Neural cell (in vitro differentiated cells): ENCODE results near the gene TAP1. TPM values are rescaled to one million over a fixed set of nuclear protein-coding genes. Genes with fewer than 3 reads are reported as not detected.

Source experiments
- H2AFZ ChIP-seq: fragments of 200-600, 300-800 bp; sonication (generic), shearing (Covaris generic); 2 replicates; pipeline ENCODE4 v1.6.0; 2014; ENCODE audit warnings: low read depth, mild to moderate bottlenecking, antibody characterized with exemption, low read length, moderate library complexity
- H3F3A ChIP-seq: fragments of 200-600 bp; shearing (Covaris generic); 2 replicates; pipeline ENCODE4 v1.6.1; 2016; ENCODE audit warnings: mild to moderate bottlenecking, moderate library complexity, mixed read lengths, antibody characterized with exemption, low read length; ENCODE audit not compliant: insufficient read depth, poor library complexity, severe bottlenecking
- H3K27ac ChIP-seq: fragments of 200-600, 300-800 bp; sonication (generic), shearing (Covaris generic); 2 replicates; pipeline ENCODE4 v1.5.1; 2014; ENCODE audit warnings: mild to moderate bottlenecking, low read length, moderate library complexity
- H3K27me3 ChIP-seq: fragments of 300-800, 200-600 bp; sonication (generic), shearing (Covaris generic); 2 replicates; pipeline ENCODE4 v1.6.0; 2014; ENCODE audit warnings: mild to moderate bottlenecking, low read depth, low read length, moderate library complexity; ENCODE audit not compliant: insufficient read depth
- H3K36me3 ChIP-seq: fragments of 300-800, 200-600 bp; sonication (generic), shearing (Covaris generic); 2 replicates; pipeline ENCODE4 v1.5.1; 2014; ENCODE audit warnings: mild to moderate bottlenecking, antibody characterized with exemption, low read length, moderate library complexity; ENCODE audit not compliant: insufficient read depth
- H3K4me2 ChIP-seq: fragments of 300-800, 200-600 bp; sonication (generic), shearing (Covaris generic); 2 replicates; pipeline ENCODE4 v1.6.0; 2014; ENCODE audit warnings: mild to moderate bottlenecking, low read length
- H3K4me3 ChIP-seq: fragments of 300-800, 200-600 bp; sonication (generic), shearing (Covaris generic); 2 replicates; pipeline ENCODE4 v1.5.1; 2014; ENCODE audit warnings: mild to moderate bottlenecking, low read length, moderate library complexity
- H3K79me2 ChIP-seq: fragments of 200-600 bp; shearing (Covaris generic); replicated peaks from 2 replicates; pipeline ENCODE4 v1.6.0; 2014; ENCODE audit warnings: mild to moderate bottlenecking, low read length, moderate library complexity; ENCODE audit not compliant: insufficient read depth
- H3K9ac ChIP-seq: fragments of 300-800, 200-600 bp; sonication (generic), shearing (Covaris generic); 2 replicates; pipeline ENCODE4 v1.6.1; 2016; ENCODE audit warnings: mild to moderate bottlenecking, low read length, mixed read lengths
- H3K9me2 ChIP-seq: fragments of 200-600 bp; shearing (Covaris generic); 2 replicates; pipeline ENCODE4 v1.6.1; 2016; ENCODE audit warnings: mild to moderate bottlenecking, low read length, mixed read lengths; ENCODE audit not compliant: insufficient read depth
- H3K9me3 ChIP-seq: fragments of 200-600, 300-800 bp; sonication (generic), shearing (Covaris generic); 2 replicates; pipeline ENCODE4 v1.6.1; 2016; ENCODE audit warnings: mild to moderate bottlenecking, mixed run types, low read length, moderate library complexity, mixed read lengths
- H4K20me1 ChIP-seq: fragments of 200-600 bp; shearing (Covaris generic); 2 replicates; pipeline ENCODE4 v1.6.1; 2016; ENCODE audit warnings: mild to moderate bottlenecking, mixed run types; ENCODE audit not compliant: insufficient read depth
- CTCF ChIP-seq: fragments of 450-650 bp; IDR thresholded peaks from 2 replicates; pipeline ENCODE4 v1.5.1; 2014; ENCODE audit warnings: antibody characterized with exemption, mild to moderate bottlenecking, moderate library complexity; ENCODE audit not compliant: poor library complexity, severe bottlenecking
- EP300 ChIP-seq: fragments of 450-650 bp; conservative IDR thresholded peaks from 2 replicates; pipeline ENCODE4 v1.6.1; 2014; ENCODE audit warnings: antibody characterized with exemption, mild to moderate bottlenecking, moderate library complexity; ENCODE audit not compliant: poor library complexity, severe bottlenecking
- EZH2 ChIP-seq: fragments of 200-600, 300-800 bp; shearing (Covaris generic), sonication (generic); IDR thresholded peaks from 2 replicates; pipeline ENCODE4 v1.6.1; 2014; ENCODE audit warnings: antibody characterized with exemption, low read length, borderline replicate concordance, mild to moderate bottlenecking; ENCODE audit not compliant: insufficient read depth, poor library complexity, severe bottlenecking
- MXI1 ChIP-seq: fragments of 450-650 bp; conservative IDR thresholded peaks from 2 replicates; pipeline ENCODE4 v1.6.1; 2014; ENCODE audit warnings: antibody characterized with exemption, mild to moderate bottlenecking; ENCODE audit not compliant: poor library complexity, severe bottlenecking
- POLR2AphosphoS5 ChIP-seq: IDR thresholded peaks from 2 replicates; pipeline ENCODE4 v1.6.1; 2012
- RAD21 ChIP-seq: fragments of 450-650 bp; conservative IDR thresholded peaks from 2 replicates; pipeline ENCODE4 v1.6.1; 2014; ENCODE audit warnings: antibody characterized with exemption, mild to moderate bottlenecking, moderate library complexity
- REST ChIP-seq: IDR thresholded peaks from 2 replicates; pipeline ENCODE4 v1.6.1; 2012; ENCODE audit warnings: borderline replicate concordance
- SMC3 ChIP-seq: fragments of 450-650 bp; conservative IDR thresholded peaks from 2 replicates; pipeline ENCODE4 v1.6.1; 2014; ENCODE audit warnings: antibody characterized with exemption, mild to moderate bottlenecking, moderate library complexity; ENCODE audit not compliant: poor library complexity
- TAF1 ChIP-seq: IDR thresholded peaks from 2 replicates; pipeline ENCODE4 v1.6.1; 2012; ENCODE audit warnings: low read depth
- polyA plus RNA-seq: library from polyadenylated mRNA; depleted of rRNA; stranded (reverse); fragments of >200 nt; gene quantifications from 2 replicates; pipeline ENCODE4 v1.2.3, GENCODE V29; 2014
- small RNA-seq, 3 experiments: library from RNA; depleted of rRNA; stranded (forward); fragments of <200 nt; gene quantifications; one replicate each; pipeline ENCODE3, GENCODE V24; 2012

Gene TAP1
- polyA plus RNA-seq, 1 donor from 2014 or later = not detected

GRCh38 chr6:32796848-32797776 is 56.4 kb downstream of the TAP1 start:
- H2AFZ ChIP-seq = no peak overlapping the region
- no peaks in the 10 kb centered on the region for H3K79me2 ChIP-seq
- H3K9me2 ChIP-seq = no peaks in the 10 kb centered on the region
- H4K20me1 ChIP-seq = no peaks in the 10 kb centered on the region
- H3K27ac ChIP-seq = no peak overlapping the region
- no peaks in the 10 kb centered on the region for H3F3A ChIP-seq
- no peak overlapping the region for H3K4me2 ChIP-seq
- no peak overlapping the region for H3K9ac ChIP-seq
- H3K27me3 ChIP-seq = no peaks in the 10 kb centered on the region
- no peaks in the 10 kb centered on the region for H3K9me3 ChIP-seq
- no peak for TF ChIP-seq TAF1
- TF ChIP-seq EZH2 = no peak
- TF ChIP-seq POLR2AphosphoS5 = no peak
- TF ChIP-seq EP300 = no peak
- peak; percentile 88 for TF ChIP-seq RAD21
- TF ChIP-seq CTCF = peak; percentile 86
- TF ChIP-seq REST = no peak
- TF ChIP-seq SMC3 = peak; percentile 90
- no peak for TF ChIP-seq MXI1
- no peaks in the 10 kb centered on the region for H3K36me3 ChIP-seq
- no peak overlapping the region for H3K4me3 ChIP-seq

Small RNA genes within 50 kb of the gene (small RNA-seq; reads per million reads assigned to genes)
- 0 reads per million in 3 experiments for gene HLA-Z

Other genes starting within 250 kb of the TAP1 start
- gene HLA-DQA1, start 216.3 kb downstream of the TAP1 start, polyA plus RNA-seq = not detected in 2 replicates
- not detected in 2 replicates for gene HLA-DQB1, start 187.0 kb downstream of the TAP1 start, polyA plus RNA-seq
- gene HLA-DQA2, start 112.3 kb downstream of the TAP1 start, polyA plus RNA-seq = not detected in 2 replicates
- not detected in 2 replicates for gene HLA-DQB2, start 90.2 kb downstream of the TAP1 start, polyA plus RNA-seq
- not detected in 2 replicates for gene HLA-DOB, start 36.7 kb downstream of the TAP1 start, polyA plus RNA-seq
- gene TAP2, start 15.0 kb downstream of the TAP1 start, polyA plus RNA-seq = 1.2 and 2.3 TPM in 2 replicates
- 1.6 TPM in 1 of 2 replicates, not detected in the other for gene PSMB8, start 9.7 kb downstream of the TAP1 start, polyA plus RNA-seq
- gene PSMB9, start 488 bp upstream of the TAP1 start, polyA plus RNA-seq = not detected in 2 replicates
- 2.9 and 4.5 TPM in 2 replicates for gene HLA-DMB, start 87.3 kb upstream of the TAP1 start, polyA plus RNA-seq
- gene HLA-DMA, start 99.4 kb upstream of the TAP1 start, polyA plus RNA-seq = 4.4 and 5.8 TPM in 2 replicates
- gene BRD2, start 114.9 kb upstream of the TAP1 start, polyA plus RNA-seq = 102 and 107 TPM in 2 replicates
- gene HLA-DOA, start 155.9 kb upstream of the TAP1 start, polyA plus RNA-seq = 0.07 TPM in 1 of 2 replicates, not detected in the other
- gene HLA-DPA1, start 219.9 kb upstream of the TAP1 start, polyA plus RNA-seq = not detected in 2 replicates
- gene HLA-DPB1, start 222.3 kb upstream of the TAP1 start, polyA plus RNA-seq = 2.3 TPM in 1 of 2 replicates, not detected in the other